ENCODE results near the gene AMOTL2. TPM values are rescaled to one million over a fixed set of nuclear protein-coding genes. Genes with fewer than 3 reads are reported as not detected.

Gene AMOTL2
- total and polyA plus RNA-seq, 9 of the 15 experiments (the other 6 are each of a cell fraction or from before 2014, with no cell fraction given) = 0.12 to 0.31 TPM; not detected in 7

DNA sequence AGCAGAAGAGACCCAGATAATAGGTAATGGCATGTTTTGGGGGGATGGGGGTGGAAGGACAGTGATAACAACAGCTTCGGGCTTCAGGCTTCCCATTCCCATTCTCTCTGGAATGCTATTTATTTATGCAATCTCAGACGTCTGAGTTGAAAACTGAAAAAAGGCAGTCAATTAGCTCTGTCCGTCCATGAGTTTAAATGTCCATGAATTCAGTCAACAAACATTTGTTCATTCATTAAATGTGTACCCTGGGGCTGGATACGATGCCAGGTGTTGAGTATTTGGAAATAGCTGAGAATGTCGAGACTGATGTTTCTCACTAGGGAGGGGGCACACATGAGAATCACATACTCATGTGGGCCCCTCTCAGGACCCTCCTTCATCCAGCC is 42.4 kb downstream of the AMOTL2 start:
- no peak overlapping the region for H3K27ac ChIP-seq (ENCODE audit: extremely low read depth, low read depth, low read length)
- H3K9me3 ChIP-seq (replicated peaks; ENCODE audit: control insufficient read depth, insufficient read depth, low read depth, low read length) = no peaks in the 10 kb centered on the region
- ChIA-PET CTCF (ENCODE audit: low intra/inter-chr PET ratio) (interaction anchor here (0.7 kb wide), 1 partner anchor 14 kb away, joined by 3 read pairs; no protein-coding TSS in a partner anchor), POLR2A (no interaction called here)
- no peaks in the 10 kb centered on the region for H3K9me1 ChIP-seq (ENCODE audit: control insufficient read depth, insufficient read depth, low read length)
- H3K27me3 ChIP-seq (ENCODE audit: control insufficient read depth in 2 of 2, insufficient read depth in 2 of 2, low read length in 2 of 2) = peaks cover 0 to 30% of the 10 kb centered on the region in 2 experiments; a peak in 2 of 5 replicates
- BruUV-seq (replicated peaks) = no TSS peak
- H4K20me1 ChIP-seq (replicated peaks; ENCODE audit: control insufficient read depth, insufficient read depth, low read length) = no peaks in the 10 kb centered on the region
- WGBS (ENCODE audit: insufficient coverage, low coverage, missing lambda C conversion rate) = 10% methylated on average over 5 of the region's 5 CpGs
- no peak for FAIRE-seq
- no peak for DNase-seq (ENCODE audit: extremely low read depth in 1 of 4, low spot score in 3 of 4)
- no peaks in the 10 kb centered on the region for H3K4me1 ChIP-seq (replicated peaks in 1 of 2; ENCODE audit: control insufficient read depth in 2 of 2, insufficient read depth in 2 of 2, low read length in 2 of 2)
- H3K9ac ChIP-seq (ENCODE audit: insufficient read depth in 1 of 2, low read depth in 2 of 2, low read length in 2 of 2) = no peak overlapping the region
- H3K4me2 ChIP-seq (ENCODE audit: insufficient read depth, low read length) = no peak overlapping the region
- no peak overlapping the region for H2AFZ ChIP-seq (ENCODE audit: low read depth, low read length)
- no peaks in the 10 kb centered on the region for H3K79me2 ChIP-seq (ENCODE audit: control insufficient read depth, insufficient read depth, low read length)
- ATAC-seq = no peak
- H3K4me3 ChIP-seq = no peak overlapping the region
- no peaks in the 10 kb centered on the region for H3K36me3 ChIP-seq (ENCODE audit: control insufficient read depth, insufficient read depth, low read length)
- in situ Hi-C loops (cut with MboI) (no loop called here), intact Hi-C loops (cut with micrococcal nuclease) (no loop called here)
- TF ChIP-seq ZNF274 (IDR thresholded peaks at IDR 0.05; ENCODE audit: borderline replicate concordance, low read depth, low read length) = no peak
- TF ChIP-seq, protein P1, sequence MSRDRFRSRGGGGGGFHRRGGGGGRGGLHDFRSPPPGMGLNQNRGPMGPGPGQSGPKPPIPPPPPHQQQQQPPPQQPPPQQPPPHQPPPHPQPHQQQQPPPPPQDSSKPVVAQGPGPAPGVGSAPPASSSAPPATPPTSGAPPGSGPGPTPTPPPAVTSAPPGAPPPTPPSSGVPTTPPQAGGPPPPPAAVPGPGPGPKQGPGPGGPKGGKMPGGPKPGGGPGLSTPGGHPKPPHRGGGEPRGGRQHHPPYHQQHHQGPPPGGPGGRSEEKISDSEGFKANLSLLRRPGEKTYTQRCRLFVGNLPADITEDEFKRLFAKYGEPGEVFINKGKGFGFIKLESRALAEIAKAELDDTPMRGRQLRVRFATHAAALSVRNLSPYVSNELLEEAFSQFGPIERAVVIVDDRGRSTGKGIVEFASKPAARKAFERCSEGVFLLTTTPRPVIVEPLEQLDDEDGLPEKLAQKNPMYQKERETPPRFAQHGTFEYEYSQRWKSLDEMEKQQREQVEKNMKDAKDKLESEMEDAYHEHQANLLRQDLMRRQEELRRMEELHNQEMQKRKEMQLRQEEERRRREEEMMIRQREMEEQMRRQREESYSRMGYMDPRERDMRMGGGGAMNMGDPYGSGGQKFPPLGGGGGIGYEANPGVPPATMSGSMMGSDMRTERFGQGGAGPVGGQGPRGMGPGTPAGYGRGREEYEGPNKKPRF (IDR thresholded peaks at IDR 0.05; ENCODE audit: low read depth, low read length) = no peak
- TF ChIP-seq ZNF75A (CRISPR knock-in tag; IDR thresholded peaks at IDR 0.05) = no peak
- no peak for TF ChIP-seq ILF3 (IDR thresholded peaks at IDR 0.05; ENCODE audit: borderline replicate concordance)
- TF ChIP-seq, protein P2, sequence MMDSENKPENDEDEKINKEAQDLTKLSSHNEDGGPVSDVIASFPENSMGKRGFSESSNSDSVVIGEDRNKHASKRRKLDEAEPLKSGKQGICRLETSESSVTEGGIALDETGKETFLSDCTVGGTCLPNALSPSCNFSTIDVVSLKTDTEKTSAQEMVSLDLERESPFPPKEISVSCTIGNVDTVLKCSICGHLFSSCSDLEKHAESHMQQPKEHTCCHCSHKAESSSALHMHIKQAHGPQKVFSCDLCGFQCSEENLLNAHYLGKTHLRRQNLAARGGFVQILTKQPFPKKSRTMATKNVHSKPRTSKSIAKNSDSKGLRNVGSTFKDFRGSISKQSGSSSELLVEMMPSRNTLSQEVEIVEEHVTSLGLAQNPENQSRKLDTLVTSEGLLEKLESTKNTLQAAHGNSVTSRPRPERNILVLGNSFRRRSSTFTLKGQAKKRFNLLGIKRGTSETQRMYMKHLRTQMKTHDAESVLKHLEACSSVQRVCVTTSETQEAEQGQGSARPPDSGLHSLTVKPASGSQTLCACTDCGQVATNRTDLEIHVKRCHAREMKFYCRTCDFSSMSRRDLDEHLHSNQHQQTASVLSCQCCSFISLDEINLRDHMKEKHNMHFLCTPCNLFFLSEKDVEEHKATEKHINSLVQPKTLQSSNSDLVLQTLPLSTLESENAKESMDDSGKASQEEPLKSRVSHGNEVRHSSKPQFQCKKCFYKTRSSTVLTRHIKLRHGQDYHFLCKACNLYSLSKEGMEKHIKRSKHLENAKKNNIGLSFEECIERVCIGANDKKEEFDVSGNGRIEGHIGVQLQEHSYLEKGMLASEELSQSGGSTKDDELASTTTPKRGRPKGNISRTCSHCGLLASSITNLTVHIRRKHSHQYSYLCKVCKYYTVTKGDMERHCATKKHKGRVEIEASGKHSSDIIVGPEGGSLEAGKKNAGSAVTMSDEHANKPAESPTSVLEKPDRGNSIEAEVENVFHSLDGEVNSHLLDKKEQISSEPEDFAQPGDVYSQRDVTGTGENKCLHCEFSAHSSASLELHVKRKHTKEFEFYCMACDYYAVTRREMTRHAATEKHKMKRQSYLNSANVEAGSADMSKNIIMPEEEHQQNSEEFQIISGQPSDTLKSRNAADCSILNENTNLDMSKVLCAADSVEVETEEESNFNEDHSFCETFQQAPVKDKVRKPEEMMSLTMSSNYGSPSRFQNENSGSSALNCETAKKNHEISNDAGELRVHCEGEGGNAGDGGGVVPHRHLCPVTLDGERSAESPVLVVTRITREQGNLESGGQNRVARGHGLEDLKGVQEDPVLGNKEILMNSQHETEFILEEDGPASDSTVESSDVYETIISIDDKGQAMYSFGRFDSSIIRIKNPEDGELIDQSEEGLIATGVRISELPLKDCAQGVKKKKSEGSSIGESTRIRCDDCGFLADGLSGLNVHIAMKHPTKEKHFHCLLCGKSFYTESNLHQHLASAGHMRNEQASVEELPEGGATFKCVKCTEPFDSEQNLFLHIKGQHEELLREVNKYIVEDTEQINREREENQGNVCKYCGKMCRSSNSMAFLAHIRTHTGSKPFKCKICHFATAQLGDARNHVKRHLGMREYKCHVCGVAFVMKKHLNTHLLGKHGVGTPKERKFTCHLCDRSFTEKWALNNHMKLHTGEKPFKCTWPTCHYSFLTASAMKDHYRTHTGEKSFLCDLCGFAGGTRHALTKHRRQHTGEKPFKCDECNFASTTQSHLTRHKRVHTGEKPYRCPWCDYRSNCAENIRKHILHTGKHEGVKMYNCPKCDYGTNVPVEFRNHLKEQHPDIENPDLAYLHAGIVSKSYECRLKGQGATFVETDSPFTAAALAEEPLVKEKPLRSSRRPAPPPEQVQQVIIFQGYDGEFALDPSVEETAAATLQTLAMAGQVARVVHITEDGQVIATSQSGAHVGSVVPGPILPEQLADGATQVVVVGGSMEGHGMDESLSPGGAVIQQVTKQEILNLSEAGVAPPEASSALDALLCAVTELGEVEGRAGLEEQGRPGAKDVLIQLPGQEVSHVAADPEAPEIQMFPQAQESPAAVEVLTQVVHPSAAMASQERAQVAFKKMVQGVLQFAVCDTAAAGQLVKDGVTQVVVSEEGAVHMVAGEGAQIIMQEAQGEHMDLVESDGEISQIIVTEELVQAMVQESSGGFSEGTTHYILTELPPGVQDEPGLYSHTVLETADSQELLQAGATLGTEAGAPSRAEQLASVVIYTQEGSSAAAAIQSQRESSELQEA (IDR thresholded peaks at IDR 0.05; ENCODE audit: low read depth) = no peak
- TF ChIP-seq TCF7L2 (IDR thresholded peaks at IDR 0.05; ENCODE audit: low read depth, low read length) = no peak
- no peak for TF ChIP-seq ZFP30 (CRISPR knock-in tag; IDR thresholded peaks at IDR 0.05; ENCODE audit: borderline replicate concordance)
- TF ChIP-seq, protein P3, sequence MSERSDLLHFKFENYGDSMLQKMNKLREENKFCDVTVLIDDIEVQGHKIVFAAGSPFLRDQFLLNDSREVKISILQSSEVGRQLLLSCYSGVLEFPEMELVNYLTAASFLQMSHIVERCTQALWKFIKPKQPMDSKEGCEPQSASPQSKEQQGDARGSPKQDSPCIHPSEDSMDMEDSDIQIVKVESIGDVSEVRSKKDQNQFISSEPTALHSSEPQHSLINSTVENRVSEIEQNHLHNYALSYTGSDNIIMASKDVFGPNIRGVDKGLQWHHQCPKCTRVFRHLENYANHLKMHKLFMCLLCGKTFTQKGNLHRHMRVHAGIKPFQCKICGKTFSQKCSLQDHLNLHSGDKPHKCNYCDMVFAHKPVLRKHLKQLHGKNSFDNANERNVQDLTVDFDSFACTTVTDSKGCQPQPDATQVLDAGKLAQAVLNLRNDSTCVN (CRISPR knock-in tag; IDR thresholded peaks at IDR 0.05) = no peak
- no peak for TF ChIP-seq GATAD2B (IDR thresholded peaks at IDR 0.05; ENCODE audit: borderline replicate concordance)

Measured in K562 (cell line).